Stimulated activated CD4-positive, alpha-beta T cell treated with anti-CD3 and anti-CD28 coated beads, Interleukin-1b, Interleukin-23, amount 100 ng/mL, for 4 hours (primary cell): ENCODE data around the gene EEPD1.
"Not testable (repeated sequence)": the region's sequence is repeated elsewhere in the genome, so short reads cannot be mapped to it uniquely, and the experiment has no call there.

Experiments
- DNase-seq, 2 donors: peaks; one replicate each; pipeline ENCODE4 v3.0.0-alpha.2; 2020; ENCODE audit warnings: low read depth in 2 of 2

The EEPD1 gene

DNA sequence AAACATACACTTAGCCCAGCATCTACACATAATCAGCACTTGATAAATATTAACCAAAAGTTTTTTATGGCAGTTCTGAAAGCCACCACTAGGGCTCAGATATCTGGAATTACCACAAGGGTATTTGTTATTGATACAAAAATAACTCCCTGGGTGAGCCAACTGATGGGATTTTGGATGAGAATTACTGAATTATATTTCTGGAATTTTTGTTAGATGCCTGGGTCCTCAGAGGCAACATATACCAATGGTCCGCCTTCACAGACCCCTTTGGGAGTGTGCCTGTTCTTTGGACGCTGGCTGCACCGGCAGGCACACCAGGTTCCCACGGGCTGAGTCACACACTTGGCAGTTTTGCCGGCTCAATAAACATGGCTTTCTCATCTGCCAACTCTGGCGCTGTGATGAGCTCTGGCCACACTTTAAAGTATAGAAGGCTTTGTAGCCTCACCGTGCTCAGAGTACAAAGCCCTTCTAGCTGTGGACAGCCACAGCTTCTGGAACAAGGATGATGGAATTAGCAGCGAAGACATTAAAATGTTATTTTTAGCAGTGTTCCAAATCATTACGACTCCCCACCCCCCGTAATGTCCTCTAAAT is 24.5 kb upstream of the EEPD1 start:
- DNase-seq, result no peak

DNA sequence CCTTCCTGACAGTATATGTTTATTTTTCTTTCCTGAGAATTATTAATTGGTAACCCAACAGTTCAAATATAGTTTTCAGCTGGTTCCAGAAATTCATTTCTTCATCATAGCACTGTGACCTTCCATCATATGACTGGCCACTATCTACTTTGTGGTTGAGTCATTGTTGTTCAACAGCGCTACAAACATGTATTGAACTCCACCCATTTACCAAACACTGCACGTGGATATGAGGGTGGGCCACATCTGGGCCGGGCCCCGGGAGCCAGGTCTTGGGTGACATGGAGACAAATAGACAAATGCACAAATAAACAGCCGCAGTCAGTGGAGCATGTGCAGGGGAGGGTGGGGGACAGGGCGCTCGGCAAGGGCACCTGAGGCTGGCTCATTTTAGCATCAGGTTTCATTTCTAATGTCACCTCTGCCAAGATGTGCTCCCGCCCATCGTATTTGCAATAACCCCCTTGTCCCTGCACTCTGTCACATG is 24.0 kb upstream of the EEPD1 start:
- no peak for DNase-seq

DNA sequence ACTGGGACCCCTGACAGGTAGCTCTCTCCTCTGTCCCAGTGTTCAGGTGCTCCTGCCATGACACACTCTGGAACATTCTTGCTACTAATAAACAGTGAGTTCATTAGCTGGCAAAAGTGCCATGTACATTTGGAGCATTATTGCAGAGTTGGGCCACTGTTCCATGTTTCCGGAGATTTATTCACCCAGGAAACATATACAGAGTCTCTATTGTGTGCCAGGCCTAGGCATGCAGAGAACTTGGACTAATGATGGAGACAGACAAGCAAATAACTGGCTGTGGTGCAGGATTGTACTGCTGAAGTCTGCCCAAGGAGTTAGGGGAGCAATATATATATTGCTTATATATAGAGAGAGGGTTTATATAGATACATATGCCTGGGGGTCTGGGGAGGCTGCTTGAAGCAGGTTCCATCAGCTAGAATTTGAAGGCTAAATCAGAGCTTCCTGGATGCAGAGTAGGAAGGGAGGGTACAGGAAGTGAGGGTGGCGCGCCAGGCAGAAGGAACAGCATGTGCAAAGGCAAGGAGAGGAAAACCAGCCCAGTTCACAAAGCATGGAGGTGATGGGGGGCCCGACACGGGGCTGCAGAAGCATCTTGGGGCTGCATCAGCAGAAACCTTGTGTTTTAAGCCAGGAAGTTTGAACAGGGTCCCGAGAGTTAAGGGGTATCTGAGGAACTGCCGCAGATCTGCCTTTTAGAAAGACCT is 22.7 kb upstream of the EEPD1 start:
- no peak for DNase-seq

DNA sequence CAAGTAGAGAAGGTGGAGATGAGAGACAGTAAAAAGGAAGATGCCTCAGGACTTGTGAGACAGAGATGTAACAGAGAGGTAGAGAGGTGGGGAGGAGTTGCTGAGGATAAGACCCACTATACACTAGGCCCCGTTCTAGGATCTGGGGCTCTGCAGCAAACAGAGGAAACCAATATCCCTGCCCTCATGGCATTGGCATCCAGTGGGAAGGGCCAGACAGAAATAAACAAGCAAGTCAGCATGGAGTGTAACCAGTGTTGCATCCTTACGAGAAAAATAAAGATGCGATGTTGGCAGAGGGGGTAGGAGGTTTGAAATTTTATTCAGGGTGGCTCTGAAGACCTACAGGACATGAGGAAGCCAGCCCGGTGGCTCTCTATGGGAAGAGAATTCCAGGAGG is 22.0 kb upstream of the EEPD1 start:
- no peak for DNase-seq

DNA sequence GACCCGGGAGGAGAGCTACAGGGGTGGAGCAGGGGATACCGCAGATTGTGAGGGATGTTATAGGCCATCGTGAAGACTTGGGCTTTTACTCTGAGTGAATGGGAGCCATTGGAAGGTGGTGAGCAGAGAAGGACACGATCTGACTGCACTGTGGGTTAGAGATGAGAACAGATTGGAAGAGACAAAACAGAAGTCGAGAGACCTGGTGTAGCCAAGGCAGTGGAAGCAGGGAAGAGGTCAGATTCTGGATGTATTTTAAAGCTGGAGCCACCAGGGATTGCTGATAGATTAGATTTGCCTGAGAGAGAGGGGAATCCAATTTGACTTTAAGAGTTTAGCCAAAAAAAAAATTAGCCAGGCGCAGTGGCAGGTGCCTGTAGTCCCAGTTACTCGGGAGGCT is 21.6 kb upstream of the EEPD1 start:
- DNase-seq, result no peak

DNA sequence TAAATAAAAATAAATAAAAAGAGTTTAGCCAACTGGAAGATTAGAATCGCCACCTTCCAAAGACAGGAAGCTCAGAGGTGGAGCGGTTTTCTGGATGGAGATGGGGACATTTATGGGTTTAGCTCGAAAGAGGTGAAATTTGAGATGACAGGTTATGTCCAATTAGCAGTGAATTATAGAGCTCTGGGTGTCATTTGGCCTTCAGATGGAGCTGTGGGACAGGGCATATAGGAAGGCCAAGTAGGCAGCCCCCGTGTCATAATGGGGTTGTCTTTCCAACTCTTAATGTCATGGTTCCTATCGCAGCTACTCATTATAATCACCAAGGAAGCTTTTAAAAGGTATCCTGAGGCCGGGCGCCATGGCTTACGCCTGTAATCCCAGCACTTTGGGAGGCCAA is 21.0 kb upstream of the EEPD1 start:
- no peak for DNase-seq

DNA sequence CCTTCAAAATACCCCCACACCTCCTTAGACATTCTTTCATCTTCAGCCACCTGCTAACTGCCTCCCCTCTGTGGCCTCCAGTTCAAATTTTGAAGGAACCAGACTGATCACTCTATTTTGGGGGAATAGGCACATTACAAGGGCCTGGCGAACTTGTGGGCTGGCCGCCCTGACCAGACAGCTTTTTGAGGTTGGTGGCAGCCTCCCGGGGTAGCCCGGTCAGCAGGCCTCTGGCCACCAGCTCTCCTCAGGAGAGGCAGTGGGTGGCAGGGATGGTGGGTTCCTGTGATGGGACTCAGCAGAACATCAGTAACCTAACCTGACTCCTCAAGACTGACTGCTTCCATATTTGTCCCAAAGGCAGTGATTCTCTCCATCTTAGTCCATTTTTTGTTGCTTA is 17.4 kb upstream of the EEPD1 start:
- no peak for DNase-seq

DNA sequence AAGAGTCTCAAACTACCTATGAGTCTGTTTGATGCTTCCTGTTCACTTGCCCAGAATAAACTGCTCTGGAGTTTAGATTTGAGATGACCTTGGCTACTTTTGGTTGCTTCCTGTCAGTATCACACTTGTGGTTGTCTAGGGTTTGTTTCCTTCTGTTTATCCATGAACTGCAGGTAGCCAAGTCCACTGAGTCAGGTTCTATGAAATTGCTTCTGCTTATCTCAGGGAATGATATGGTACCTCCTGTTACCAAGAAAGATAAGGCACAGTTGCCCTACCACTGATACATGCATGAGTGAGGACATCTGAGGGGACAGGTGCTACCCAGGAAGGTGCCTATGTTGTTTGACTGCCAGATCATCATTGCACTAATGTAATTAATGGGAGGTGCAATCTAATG is 15.8 kb upstream of the EEPD1 start:
- no peak for DNase-seq

DNA sequence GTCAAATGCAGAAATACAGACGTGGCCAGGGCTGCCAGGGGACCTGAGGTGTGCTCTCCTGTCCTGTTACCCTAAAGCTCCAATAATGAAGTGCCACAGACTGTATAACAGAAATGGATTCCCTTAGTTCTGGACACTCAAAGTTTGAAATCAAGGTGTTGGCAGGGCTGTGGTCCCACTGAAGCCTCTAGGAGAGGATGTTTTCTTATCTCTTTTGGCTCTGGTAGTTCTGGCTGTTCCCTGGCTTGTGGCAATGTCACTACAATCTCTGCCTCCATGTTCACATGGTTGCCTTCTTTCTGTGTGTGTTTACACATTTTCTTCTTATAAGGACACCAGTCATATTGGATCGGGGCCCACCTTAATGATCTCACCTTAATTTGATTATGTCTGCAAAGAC is 15.3 kb upstream of the EEPD1 start:
- no peak for DNase-seq

DNA sequence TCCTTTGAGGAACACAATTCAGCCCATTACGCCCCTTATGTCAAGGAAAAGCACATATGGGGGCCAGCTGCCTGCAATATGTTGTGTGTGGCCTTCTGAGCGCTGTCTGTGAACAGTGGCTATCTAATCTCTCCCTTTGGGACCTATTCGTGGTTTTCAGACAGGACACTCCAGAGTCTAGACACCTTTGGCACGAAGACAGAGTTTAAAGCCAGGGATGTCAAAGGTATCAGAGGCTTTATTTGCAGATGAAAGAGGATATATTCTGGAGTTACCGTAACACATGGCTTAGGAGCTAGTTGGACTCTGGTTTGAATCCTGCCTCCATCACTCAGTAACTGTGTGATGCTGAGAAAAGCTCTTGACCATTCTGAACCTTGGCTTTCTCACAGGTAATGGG is 14.8 kb upstream of the EEPD1 start:
- DNase-seq, result no peak

DNA sequence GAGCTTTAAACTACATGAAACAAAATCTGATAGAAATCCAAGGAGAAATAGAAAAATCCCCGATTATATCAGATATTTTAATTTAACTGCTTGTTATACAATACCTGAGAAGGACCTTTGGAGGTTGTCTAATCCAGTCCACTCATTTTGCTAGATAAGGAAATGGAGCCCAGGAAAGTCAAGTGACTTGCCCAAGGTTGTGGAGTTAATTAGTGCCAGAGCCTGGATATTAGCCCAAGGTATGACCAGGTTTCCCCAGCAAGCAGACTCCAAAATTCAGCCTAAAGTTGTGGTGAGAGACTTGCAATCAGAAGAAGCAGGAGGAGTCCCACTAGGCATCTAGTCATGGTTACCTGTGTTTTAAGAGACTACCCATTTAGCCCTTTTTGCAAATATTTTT is 11.7 kb upstream of the EEPD1 start:
- DNase-seq, result no peak

DNA sequence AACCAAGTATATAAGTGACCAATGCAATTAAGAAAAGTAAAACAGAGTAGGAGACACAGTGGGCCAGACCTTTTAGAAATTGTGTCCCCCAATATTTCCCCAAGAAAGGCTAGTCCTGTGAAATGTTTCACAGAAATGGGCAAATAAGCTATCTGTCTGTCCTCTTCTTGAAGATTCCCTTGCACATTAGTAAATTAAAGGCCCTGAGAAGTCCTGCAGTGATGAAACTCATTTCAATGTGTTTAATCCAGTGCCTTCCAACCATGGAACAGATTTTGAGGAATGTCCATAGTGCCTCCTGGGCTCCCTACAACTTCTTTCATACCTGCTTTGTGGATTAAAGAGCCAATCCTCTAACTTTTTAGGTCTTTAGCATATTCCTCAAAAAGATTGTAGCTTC is 11.2 kb upstream of the EEPD1 start:
- no peak for DNase-seq

DNA sequence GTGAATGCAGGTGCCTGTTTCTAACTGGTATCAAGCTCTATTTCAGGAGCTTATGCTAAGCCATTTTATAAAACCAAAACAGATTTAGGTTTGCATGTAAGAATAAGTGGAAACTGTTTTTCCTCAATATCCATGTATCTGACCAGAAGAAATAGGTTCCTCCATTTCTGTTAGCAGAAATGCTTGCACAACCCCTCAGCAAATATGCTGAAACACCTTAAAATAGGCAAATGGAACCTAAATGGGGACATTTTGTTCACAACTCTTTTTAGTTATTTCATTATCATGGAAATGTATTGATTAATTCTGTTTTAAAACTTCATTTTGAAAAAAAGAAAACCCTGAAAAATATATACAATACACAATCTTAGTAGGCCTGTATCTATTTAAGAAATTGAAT is 8.9 kb upstream of the EEPD1 start:
- no peak for DNase-seq

DNA sequence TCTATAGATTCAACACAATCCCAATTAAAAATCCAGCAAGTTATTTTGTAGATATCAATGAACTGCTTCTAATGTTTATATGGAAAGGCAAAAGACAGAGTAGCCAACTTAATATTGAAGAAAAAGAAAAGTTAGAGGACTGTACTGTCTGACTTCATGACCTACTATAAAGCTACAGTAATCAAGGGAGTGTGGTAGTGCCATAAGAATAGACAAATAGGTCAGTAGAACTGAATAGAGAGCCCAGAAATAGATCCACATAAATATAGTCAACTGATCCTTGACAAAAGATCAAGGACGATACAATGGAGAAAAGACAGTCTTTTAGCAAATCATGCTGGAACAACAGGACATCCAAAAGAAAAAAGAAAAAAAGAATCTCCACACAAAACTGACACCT is 7.4 kb upstream of the EEPD1 start:
- no peak for DNase-seq

DNA sequence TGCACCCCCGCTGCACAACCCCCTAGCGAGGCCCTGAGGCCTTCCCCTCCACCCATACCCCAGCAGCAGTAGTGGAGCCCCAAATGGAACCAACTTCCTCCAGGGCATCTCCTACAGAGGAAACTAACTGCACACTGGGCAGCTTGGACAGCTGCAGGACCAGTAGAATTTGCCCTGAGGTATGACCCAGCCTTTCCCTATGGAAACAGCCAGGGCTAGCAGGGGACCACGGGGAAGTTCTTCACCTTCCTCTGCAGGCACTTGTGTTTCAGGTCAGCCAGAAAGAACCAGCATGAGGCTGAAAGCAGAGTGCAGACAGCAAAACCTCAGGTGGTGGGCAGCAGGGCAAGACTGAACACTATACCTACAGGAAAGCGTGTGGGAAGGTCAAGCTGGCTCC is 5.7 kb upstream of the EEPD1 start:
- DNase-seq, result no peak

DNA sequence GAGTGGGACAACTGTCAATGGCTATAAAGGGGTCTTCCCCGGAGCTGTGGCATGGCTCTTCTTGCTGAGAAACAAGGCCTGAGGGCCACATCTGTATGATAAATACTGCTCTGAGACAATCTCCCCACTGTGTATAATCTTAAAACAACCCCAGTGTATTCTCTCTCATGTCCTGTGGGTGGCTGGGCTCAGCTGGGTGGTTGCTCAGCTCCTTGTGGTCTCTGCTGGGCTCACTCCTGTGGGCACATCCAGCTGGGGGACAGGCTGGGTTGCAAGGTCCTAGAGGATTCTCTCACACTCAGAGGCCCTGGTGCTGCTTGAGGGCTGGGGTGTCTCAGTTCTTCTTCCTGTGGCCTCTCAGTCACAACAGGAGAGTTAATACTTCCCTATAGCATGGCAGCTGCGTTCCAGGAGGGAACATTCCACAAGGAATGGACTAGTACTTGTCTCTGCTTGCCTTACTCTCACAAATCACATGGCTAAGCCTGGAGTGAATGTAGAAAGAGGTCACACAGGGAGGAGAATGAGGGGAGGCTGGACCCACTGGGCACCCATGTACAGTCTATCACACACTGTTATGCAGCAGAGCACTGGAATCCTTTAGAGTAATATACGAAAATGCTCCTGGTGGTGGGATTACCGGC is 4.5 kb upstream of the EEPD1 start:
- DNase-seq, result no peak

DNA sequence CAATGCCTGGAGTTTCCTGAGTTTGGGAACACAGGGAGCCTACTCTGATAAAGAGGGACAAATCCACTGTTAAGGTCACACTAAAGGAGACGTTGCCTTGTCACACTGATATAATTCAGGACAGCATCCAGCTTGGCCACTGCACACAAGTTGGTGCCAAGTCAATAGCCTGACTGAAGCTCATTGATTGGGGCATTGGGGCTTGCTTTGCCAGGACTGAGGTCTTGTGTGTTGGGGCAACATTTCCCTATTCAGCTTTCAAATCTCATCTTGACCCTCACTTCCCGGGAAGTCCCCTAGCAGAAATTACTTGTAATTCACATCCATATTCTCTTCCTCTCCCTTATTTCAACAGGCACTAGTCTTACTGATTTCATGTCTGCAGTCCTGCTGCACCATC is 3.8 kb upstream of the EEPD1 start:
- not testable (repeated sequence) for DNase-seq

DNA sequence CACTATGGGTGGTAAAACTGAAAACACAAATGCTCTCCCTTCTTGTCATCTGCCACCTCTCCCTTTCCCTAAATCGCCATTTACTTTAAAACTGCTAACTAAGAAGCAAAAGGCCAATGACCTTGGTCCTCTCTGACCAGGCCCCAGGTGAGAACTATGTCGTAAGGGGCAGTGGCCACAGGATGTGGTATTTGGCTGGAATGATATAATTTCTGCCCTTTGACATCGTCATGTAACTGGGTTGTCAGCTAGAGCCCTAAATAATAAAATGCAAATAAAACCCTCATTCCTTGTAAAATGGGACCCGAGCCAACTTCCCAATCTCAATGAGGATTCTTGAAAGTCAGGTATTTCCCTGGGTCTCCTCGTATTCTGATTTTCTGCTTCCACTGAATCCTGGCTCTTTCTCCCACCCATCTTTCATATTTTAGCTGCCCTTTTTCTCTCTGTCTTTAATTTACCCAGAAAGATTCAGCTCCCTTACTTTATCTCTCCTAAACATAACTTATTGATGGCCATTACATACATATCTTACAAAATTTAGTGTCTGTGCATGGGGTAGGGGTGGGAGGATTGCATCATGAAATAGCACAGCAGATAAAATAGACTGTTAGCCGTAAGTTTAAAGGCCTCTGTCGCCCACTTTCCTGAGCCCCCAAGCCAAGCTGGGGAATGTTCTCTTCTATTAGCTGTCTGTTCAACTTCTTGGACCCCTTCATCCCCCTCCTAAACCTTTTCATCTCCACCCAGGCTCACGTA is 3.2 kb upstream of the EEPD1 start:
- DNase-seq, result no peak

DNA sequence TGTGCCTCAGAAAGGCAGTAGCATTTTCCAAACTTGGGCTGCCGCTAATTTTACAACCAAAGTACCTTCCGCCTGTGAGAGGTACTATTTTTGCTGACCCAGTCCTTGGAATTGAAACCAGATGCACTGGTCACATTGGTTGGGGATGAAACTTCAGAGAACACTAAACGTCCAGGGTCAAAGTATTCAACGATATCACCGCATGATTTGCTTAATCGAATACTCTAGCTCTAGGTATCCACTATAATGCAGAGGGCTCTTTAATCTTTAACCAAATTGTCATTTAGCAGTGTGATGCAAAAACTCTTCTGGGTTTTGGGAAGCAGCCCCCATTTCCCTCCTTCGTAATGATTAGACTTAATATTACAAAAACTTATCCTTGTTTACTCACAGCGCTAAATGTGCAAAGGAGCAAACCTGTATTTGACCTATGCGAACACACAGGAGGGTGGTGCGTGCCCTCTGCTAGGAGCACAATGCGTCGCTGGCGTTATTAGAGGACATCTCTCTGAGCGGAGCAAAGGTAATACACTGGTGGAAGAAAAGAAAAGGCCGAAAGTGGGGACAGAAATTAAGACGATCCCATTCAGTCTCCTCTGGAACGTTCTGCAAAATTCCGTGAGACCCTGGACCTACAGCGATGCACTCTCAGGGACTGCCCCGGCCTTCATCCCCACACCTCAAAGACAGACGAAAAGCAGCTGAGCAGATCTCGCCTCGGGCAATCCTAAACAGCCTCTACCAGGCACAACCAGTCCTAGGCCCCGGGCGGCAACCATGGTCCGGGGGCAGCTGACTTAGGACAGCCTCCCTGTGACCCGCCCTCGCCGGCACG is 916 bp upstream of the EEPD1 start:
- DNase-seq, result no peak

DNA sequence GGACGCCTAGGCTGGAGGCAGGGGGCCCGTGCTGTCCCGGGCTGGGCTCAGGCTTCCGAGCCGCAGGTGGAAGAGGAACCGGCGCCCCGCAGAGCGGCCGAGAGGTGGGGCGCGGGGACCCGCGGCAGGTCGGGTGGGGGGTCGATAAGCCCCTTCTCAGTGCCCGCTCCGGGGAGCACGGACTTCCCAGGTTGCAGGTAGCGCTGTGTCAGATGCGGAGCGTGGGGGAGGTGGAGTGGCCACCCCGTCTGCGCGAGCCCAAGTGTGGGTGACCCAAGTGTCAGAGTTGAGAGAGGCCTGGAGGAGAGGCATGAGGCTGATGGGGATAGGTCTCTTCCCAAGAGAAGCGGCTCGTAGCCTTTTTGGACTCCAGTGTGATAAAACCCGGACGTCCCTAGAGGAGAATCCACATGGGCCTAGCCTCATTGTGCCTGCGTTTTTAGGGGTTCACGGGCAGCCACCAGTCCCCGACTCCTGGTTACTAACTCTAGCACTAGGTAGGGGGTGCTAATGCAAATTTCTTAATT is 580 bp downstream of the EEPD1 start:
- peak in 1 of 2 donors; percentile 10 for DNase-seq
